HG03139 (cell line): ENCODE measurements around the gene GFRAL.
"Not testable (repeated sequence)": the region's sequence is repeated elsewhere in the genome, so short reads cannot be mapped to it uniquely, and the experiment has no call there.

Source experiments
- ATAC-seq: cut with Tn5 transposase; IDR thresholded peaks from one replicate; pipeline ENCODE4 v1.9.1; 2021; ENCODE audit not compliant: unreplicated experiment

Gene GFRAL

GRCh38 chr6:55327169-55327568 lies at the start of gene GFRAL:
Gene GFRAL (plus strand): TSS chr6:55327469. CDS start chr6:55327555, 86 bp downstream.
- ATAC-seq: no peak

- no peak for ATAC-seq
Measured at GRCh38 chr6:55277646-55278045, 49.6 kb upstream of the GFRAL start.

DNA sequence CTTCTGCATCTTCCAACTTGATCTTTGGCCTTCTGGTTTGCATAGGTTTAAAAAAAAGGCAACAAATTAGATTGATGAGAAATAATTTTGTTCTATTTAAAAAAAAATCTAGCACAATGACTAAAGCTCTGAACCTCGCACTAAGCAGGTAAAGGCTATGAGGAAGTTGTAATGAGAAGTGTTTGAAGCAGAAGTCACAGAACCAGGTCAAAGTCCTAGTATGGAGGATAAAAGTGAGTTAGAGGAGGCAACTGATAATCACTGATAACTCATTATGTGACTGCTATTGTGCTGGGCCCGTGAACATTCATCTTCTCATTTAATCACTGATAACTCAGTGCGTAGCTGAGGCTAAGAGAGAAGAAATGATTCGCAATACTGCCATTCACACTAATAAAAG lies 46.1 kb upstream of the GFRAL start:
- no peak for ATAC-seq

- no peak for ATAC-seq
Measured at GRCh38 chr6:55282115-55282514, 45.2 kb upstream of the GFRAL start.

DNA sequence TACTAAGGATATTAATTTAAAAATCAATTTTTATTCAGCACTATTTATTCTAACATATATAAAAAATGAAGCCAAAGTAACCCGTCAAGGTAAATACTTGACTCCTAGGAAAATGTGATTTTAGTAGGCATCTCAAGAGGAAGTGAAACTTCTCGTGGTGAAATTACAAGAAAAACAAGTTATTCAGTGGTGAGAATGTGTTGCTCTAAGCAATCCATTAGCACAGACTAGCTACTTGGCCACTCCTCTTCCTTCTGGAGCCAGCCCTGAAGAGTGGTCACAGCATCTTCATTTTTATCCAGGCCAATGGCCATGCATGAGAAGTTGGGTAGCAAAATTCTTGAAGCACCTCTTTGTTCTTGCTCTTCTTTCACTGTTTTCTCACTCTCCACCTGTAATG lies 40.4 kb upstream of the GFRAL start:
- no peak for ATAC-seq

DNA sequence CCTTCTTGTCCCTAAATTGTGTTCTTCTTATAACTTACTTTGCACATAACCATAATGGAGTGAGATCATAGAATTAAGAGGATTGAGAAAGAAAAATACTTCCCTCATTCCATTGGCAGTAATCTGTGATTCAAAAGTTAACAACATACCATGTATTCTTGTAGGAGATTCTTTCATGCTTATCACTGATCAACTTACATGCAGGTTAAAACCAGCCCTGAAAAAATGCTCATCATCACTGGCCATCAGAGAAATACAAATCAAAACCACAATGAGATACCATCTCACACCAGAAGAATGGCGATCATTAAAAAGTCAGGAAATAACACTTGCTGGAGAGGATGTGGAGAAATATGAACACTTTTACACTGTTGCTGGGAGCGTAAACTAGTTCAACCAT lies 36.5 kb upstream of the GFRAL start:
- no peak for ATAC-seq

DNA sequence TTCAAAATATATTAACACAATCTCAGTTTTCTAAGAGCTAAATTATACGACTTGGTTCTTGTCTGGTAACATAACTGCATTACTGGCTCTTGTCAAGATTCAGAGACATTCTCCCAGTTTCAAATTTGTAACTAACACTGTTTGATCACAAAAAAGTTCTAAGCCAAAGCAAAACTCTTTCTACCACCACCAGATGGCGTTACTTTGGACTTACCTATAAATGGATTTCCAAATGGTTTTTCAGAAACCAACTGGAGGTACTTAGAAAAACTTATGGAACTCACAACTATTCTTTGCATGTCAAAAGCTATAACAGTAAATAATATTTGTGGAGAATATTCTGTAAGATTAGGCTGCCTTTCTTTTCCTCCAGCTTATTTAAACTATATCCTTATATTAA lies 34.2 kb upstream of the GFRAL start:
- no peak for ATAC-seq

DNA sequence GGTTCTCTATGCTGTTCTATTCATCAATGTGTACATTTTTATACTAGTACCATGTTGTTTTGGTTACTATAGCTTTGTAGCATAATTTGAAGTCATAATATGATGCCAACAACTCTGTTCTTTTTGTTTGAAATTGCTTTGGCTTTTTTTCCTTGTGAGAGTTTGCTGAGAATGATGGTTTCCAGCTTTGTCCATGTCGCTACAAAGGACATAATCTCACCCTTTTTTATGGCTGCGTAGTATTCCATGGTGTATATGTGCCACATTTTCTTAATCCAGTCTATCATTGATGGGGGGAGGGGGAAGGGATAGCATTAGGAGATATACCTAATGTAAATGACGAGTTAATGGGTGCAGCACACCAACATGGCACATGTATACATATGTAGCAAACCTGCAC lies 30.1 kb upstream of the GFRAL start:
- not testable (repeated sequence) for ATAC-seq

GRCh38 chr6:55299286-55299985 lies 27.8 kb upstream of the GFRAL start:
- no peak for ATAC-seq

GRCh38 chr6:55304747-55305146 lies 22.5 kb upstream of the GFRAL start:
- no peak for ATAC-seq

DNA sequence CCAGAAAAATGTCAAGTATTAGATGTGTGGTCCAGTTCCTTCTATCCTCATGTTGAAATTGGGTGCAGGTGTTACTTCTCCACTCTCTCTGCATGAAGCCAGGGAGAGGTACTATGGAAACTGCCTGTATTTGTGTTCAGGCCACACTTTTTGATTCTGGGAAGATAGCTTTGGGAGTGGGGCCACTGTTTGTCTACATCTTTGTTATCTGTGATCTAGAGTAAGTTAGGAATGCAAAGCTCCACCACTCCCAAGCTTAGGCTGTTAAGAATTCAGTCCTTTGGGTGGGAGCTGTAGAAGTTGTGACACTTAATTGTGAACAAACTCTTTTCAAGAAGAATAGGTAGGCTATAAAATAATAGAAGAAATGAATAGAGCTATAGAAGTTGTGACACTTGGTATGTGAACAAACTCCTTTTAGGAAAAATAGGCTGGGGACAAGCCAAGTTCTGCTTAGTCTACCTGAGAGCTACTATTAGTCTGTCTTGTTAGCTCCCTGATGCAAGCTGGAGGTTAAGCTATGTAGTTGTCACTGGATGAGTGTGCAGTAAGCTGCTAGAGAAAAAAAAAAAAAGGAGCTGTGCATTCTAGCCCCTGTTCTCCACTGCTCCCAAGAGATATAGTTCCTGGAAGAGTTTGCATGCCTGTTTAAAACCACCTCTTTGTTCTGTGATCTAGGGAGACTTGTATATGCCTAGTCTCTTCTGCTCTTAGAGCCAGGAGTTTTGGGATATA lies 7.1 kb upstream of the GFRAL start:
- no peak for ATAC-seq

DNA sequence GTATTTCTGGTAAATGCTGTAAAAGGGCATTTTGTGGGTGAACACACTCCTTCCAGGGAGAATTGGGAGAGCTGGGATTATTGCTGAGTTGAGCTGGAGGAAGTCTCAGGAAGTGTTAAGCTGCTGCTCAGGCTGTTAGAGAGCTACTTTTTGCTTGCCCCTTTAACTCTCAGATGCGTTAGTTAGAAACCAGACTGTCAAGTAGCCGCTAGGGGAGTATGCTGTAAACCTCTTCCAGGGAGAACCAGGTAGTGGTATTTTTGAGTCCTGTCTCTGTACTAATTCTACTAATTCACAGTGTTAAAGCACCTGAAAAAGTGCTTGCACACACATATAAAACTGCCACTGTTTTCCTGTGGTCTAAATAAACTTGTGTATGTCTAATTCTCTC lies 6.6 kb upstream of the GFRAL start:
- ATAC-seq: no peak

DNA sequence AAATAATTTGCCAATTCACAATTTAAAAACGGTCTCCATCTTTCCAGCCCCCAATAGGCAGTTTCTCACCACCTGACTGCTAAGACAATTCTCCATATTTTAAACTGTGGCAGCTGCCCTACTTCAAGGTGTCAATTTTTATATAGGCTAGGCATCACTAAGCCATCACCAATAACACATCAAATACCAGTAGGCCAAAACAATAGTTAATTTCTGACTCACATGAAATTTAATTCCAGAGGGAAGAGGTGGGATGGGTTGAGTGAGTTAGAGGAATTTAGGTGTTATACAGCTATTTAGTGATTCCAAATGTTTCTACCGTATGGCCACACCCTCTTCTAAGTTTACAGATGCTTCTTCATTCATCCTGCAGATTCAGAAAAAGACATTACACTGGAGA lies 49.9 kb downstream of the GFRAL start:
- no peak for ATAC-seq

DNA sequence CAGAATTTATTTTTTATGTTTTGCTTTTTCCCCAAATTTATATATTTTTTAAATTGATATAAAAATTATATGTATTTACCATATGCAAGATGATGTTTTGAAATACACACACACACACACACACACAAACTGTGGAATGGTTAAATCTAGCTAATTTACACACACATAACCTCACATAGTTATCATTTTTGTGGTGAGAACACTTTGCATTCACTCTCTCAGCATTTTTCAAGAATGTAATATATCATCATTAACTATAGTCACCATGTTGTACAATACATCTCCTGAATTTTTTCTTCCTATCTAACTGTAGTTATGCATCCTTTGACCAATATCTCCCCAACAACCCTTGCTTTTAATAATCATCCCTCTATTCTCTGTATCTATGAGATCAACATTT lies 52.2 kb downstream of the GFRAL start:
- ATAC-seq: no peak

GRCh38 chr6:55379895-55380294 lies 52.6 kb downstream of the GFRAL start:
- ATAC-seq: no peak

GRCh38 chr6:55388211-55388610 lies 60.9 kb downstream of the GFRAL start:
- ATAC-seq: no peak

- ATAC-seq: no peak
Measured at GRCh38 chr6:55395871-55396270, 68.6 kb downstream of the GFRAL start.

DNA sequence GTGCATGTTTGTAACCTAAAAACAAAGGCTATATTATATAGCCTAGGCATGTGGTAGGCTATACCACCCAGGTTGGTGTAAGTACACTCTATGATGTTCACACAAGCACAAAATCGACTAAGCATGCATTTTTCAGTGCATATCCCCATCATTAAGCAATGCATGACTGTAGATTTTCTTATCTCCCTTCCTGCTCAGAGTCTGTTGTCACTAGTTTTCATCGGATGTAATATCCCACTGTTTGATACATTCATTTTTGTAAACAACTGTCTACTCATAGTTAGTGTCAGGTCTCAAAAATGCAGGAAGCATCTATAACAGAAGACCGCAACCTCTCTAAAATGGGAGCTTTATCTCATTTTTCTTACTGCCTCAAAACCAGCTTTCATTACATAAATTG lies 70.7 kb downstream of the GFRAL start:
- no peak for ATAC-seq

DNA sequence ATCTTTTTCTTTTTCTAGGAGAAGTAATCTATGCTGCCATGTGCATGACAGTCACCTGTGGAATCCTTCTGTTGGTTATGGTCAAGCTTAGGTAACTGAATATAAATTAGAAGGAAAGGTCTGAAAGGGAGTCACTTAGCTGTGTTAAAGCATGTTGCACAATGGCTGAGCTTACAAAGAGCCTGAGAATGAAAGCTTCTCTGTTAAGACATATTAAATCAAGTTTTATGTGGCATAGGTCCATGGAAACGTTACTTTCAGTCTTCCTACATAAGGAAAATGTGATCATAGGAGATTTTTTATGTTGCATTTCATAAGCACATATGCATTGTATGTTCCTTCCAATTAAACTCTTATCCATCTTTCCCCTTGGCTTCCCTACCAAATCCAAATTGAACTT lies 72.1 kb downstream of the GFRAL start:
- ATAC-seq: no peak

DNA sequence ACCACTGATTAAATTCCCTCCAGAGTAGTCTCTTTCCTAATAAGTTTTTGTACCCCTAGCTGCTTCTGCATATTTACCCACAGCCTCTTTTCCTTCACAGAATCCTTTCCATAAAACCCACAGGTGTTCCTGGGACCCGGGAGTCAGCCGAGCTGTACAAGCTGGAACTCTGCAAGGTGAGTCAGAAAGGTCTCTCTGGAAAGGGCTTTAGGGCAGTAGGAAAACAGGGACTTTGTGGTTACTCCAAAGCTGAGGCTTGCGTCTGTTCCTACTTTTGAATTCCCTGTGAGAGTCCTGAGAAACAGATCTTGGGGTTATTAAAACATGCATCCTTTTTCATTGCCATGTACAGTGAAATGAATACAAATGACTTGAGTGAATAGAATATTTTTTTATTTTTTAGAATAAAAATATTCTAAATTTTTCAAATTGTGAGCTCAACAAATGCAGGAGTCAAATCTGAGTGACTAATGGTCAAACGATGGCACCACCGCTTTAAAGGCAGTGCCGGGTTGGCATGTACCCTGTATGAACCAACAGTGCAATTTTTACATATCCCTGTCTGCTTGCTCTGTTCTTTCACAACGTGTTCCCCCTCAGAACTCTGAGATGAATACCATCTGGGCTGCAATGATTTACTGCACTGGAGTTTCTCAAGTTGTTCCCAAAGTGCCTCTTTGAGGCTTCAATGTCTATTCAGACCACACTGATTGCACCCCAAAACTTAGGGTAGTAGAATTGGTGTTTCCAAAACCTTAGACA lies 78.4 kb downstream of the GFRAL start:
- ATAC-seq: no peak

GRCh38 chr6:55410674-55411073 lies 83.4 kb downstream of the GFRAL start:
- no peak for ATAC-seq

DNA sequence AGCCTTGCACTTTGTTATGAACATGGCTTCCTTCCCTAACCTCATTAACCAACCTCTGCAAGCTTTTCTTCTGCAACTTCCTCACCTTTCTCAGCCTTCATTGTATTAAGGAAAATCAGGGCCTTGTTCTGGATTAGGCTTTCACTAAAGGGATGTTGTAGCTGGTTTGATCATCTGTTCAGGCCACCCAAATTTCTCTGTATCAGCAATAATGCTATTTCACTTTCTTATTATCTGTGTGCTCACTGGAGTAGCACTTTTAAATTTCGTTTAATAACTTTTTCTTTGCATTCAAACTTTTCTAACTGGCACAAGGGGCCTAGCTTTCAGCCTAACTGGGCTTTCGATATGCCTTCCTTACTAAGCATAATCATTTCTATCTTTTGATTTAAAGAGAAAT lies 96.7 kb downstream of the GFRAL start:
- ATAC-seq: no peak
